Globus pallidus (tissue), 1 donor: Measurements from ENCODE around the gene MS4A15.
"Not testable (repeated sequence)": the region's sequence is repeated elsewhere in the genome, so short reads cannot be mapped to it uniquely, and the experiment has no call there.

ENCODE experiments used
- DNase-seq: peaks from one replicate; pipeline ENCODE4 v3.0.0-alpha.2; 2015; ENCODE audit warnings: low spot score

MS4A15 gene

GRCh38 chr11:60754887-60755286 lies 1.8 kb upstream of the MS4A15 start:
- DNase-seq: no peak

- DNase-seq: no peak
Observed at GRCh38 chr11:60757231-60757800, 649 bp downstream of the MS4A15 start.

DNA sequence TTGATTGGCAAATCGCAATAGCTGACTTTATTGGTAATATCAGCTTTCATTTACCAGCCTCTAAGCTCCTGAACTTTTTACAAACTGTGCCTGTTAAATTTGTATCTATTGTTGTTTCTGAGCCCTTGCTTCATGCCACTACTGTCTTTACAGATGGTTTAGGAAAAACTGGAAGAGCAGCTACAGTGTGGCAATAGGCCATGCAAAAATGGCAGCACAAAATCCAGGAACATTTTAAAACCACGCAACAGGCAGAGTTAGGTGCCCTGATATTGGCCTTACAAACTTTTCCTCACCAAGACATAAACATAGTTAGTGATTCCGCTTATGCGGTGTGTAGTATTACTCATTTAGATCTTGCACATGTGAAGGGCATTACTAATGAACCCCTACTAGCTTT lies 2.0 kb downstream of the MS4A15 start:
- DNase-seq: not testable (repeated sequence)

DNA sequence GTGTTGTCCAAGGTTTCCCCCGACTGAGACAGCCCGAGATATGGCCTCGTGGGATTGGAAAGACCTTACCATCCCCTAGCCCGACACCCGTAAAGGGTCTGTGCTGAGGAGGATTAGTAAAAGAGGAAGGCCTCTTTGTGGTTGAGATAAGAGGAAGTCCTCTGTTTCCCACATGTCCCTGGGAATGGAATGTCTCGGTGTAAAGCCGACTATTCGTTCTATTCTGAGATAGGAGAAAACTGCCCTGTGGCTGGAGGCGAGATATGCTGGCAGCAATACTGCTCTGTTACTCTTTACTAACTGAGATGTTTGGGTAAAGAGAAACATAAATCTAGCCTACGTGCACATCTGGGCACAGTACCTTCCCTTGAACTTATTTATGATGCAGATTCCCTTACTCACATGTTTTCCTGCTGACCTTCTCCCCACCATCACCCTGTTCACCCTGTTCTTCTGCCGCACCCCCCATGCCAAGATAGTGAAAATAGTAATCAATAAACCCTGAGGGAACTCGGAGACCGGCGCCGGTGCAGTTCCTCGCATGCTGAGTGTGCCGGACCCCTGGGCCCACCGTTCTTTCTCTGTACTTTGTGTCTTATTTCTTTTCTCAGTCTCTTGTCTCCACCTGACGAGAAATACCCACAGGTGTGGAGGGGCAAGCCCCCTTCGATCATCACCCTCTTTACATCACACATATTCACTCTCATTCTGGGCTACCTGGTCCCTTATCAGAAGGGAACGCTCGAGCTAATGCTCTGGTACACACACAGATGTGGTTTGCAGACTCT lies 3.0 kb downstream of the MS4A15 start:
- DNase-seq: peak; percentile 14

DNA sequence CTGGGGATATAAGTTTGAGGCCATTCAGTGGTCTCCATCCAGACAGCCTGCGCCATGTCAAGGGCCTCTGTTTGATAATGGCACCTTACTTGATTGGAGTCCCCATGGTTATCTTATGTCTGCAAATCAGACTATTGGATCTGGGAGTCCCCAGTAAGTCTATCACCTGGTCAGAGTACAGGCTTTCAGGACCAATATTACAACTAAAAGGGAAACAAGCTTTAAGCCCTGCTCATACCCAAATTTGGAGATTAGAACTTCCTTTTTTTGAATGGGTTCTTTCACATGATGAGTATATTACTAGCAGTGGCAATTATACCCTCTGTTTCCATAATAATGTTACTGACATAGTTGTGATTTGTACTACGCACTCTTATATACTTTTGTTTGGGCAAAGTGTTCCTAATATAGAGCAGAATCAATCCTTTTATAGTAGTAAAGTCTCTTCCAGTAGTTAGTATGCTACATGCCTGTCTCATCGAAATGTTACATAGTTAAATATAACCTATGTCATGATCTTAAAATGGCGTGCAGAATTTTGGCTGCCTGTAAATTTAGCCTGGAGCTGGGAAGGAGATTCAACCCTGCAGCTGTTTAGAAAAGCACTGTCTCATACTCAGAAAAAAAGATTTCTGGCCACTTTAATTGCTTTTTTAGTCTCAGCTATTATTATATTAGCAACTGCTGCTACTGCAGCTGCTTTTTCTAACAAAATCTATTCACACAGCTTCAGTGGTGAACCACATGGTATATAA lies 4.9 kb downstream of the MS4A15 start:
- DNase-seq: peak; percentile 6

DNA sequence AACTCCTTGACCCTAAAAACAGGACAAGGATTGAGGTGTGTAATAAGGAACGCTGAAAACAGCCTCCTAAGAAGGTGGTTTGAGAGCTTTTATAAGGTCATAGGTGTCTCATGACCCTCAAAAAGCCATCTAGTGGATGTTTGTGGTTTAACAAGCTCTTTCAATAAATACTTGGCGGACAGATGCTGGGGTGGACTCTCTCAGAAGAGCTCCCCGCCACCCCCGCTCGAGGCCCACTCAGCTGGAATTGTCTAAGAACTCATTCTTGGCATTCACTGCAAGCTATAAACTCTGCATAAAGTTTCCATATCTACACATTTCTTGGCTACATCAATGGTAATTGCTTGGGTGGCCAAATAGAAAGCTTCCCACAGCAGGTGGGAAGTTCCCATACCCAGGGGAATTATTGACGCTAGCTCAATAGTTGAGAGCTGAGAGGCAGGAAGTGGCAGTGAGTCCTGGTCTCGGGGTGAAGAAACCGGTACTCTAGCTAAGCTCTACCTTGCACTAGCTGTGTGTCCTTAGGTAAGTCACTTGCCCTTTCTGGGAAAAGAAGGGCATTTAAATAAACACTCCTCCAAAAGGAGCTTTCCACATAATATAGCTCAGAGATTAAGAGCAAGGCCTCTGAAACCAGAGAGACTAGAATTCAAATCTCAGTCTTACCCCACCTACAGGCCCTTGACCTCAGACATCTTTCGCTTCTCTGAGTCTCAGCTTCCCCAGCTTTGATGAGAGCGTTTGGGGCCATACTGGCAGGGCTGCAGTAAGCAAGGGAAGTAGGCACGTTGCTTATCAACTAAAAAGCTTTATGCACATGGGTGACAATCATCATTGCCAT lies 6.4 kb downstream of the MS4A15 start:
- DNase-seq: no peak

- DNase-seq: no peak
Observed at GRCh38 chr11:60763692-60764369, 7.2 kb downstream of the MS4A15 start.

GRCh38 chr11:60764879-60765278 lies 8.2 kb downstream of the MS4A15 start:
- DNase-seq: no peak

DNA sequence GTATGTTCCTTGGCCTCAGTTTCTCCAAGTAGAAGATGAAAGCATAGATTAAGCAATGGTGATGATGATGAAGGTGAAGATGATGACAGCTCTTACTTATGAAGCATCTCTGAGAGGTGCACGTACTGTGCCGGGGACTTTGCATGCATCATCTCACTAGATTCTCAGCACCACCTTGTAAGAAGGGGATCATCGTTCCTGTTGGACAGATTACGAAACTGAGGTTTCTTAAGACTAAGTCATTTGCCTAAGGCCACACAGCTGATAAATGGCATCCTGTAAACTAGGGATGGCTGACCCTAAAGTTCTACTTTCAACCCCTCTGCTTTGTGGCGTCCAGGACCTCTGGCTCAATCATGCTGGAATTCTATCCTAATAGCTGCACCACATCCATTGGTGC lies 8.7 kb downstream of the MS4A15 start:
- DNase-seq: no peak

DNA sequence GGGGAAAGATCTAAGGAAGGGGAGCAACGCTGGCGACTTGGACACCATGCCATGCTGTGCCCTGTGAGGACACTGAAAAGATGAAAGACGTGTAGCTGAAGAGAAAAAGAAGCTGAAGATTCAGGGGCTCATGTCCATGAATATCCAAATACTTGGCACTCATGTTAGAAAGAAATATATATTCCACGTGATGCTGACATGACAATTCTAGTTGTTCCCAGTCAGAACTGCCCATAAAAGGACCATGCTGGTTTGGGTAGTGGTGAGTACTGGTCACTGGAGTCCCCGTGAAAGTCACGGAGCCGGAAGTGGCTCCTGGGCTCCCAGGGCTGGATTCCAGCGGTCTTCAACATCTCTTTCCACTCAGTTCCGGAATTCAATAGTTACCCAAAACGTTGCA lies 9.9 kb downstream of the MS4A15 start:
- DNase-seq: no peak

- DNase-seq: no peak
Observed at GRCh38 chr11:60767388-60767811, 10.7 kb downstream of the MS4A15 start.

DNA sequence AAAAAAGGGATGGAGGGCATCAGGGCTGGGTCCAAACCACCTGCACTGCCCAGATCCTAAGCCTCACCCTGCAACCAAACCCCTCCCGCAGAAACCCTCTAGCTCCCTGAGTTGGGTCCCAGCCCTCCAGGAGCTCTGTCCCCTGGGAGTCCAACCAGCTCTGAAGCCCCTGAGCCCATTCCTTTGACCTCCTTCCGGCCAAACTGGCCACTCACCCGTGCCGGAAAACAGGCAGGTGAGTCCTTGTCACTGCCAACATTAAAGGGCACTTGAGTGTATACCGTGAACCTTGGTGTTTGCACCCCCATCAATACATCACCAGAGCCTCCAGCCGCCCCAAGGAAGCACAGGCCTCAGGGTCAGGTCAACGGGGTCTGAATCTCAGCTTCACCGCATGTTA lies 11.5 kb downstream of the MS4A15 start:
- DNase-seq: no peak

GRCh38 chr11:60769273-60769672 lies 12.6 kb downstream of the MS4A15 start:
- DNase-seq: no peak

- DNase-seq: no peak
Observed at GRCh38 chr11:60769811-60770210, 13.1 kb downstream of the MS4A15 start.

DNA sequence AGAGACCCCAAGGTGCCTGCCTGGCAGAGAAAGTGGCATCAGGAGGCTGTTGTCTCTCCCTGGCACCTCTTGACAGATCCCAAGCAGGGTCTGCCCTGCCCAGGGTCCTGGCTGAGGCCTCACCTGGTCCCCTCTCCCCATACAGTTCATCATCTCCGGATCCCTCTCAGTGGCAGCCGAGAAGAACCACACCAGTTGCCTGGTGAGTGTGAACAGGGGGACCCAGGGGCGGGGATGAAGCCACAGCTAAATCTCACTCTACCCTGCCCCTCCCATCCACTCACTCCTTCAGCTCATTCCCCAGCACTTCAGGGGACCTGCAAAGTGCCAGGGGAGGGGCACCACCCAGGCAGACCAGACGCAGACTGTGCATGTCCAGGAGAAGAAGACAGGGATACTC lies 14.5 kb downstream of the MS4A15 start:
- no peak for DNase-seq

DNA sequence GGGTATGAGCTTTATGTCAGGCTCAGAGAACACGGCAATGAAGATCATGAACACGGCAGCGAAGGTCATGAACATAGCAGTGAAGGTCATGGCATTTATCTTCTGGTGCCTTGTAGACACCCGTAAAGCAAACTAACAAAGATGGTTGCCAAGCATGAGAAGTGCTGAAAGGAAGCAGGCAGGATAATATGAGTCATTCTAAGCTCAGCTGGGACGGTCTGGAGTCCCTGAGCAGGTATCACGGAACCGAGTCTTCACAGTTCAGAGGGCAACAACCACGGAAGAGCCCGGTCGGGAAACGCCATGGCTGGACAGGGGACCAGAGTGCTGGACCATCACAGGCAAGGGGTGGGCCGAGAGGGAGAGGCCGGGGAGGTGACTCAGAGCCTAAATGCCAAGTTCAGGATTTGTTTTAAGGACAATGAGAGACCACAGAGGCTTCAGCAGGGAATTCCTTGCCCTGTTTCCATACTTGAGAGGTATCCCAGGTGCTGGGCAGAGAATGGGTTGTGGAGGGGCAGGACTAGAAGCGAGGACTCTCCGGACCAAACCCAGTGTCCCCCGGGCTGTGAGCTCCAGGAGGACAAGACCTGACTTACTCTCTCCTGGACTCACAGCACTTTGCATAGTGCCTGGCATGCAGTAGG lies 15.3 kb downstream of the MS4A15 start:
- no peak for DNase-seq

GRCh38 chr11:60772666-60773065 lies 16.0 kb downstream of the MS4A15 start:
- no peak for DNase-seq

- DNase-seq: no peak
Observed at GRCh38 chr11:60774726-60775125, 18.1 kb downstream of the MS4A15 start.

GRCh38 chr11:60775420-60775961 lies 18.8 kb downstream of the MS4A15 start:
- DNase-seq: peak; percentile 74

- no peak for DNase-seq
Observed at GRCh38 chr11:60776167-60776566, 19.5 kb downstream of the MS4A15 start.

GRCh38 chr11:60777106-60777505 lies 20.4 kb downstream of the MS4A15 start:
- DNase-seq: no peak
